ENCODE data around the gene MAMLD1. TPM values are rescaled to one million over a fixed set of nuclear protein-coding genes. Genes with fewer than 3 reads are reported as not detected.

MAMLD1 gene
- total RNA-seq, 1 donor: 3.3 TPM

DNA sequence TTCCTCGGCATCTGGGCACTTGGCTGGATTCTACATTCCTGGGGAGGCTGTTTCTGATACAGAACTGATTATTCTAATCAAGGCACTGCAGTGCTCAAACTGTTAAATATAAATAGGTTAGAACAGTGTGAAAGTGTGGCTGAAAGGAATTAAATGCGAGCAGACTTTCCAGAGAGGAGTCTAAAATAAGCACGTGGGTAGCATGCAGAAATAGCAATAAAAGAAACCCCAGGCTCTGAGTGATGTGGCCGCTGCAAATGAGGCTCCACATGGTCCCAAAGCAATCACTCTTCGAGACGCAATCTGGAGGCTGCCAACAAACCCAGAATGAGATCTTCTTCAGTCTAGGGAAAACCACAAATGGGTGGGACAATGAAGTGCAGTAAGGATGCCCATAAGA is 174.7 kb downstream of the MAMLD1 start:
- no peaks in the 10 kb centered on the region for H3K79me2 ChIP-seq (ENCODE audit: insufficient read depth, low read length)
- no peak overlapping the region for H3K4me3 ChIP-seq (ENCODE audit: insufficient read depth, low read length)
- no peaks in the 10 kb centered on the region for H3K4me1 ChIP-seq (ENCODE audit: insufficient read depth, low read length)
- TF ChIP-seq, protein P1, sequence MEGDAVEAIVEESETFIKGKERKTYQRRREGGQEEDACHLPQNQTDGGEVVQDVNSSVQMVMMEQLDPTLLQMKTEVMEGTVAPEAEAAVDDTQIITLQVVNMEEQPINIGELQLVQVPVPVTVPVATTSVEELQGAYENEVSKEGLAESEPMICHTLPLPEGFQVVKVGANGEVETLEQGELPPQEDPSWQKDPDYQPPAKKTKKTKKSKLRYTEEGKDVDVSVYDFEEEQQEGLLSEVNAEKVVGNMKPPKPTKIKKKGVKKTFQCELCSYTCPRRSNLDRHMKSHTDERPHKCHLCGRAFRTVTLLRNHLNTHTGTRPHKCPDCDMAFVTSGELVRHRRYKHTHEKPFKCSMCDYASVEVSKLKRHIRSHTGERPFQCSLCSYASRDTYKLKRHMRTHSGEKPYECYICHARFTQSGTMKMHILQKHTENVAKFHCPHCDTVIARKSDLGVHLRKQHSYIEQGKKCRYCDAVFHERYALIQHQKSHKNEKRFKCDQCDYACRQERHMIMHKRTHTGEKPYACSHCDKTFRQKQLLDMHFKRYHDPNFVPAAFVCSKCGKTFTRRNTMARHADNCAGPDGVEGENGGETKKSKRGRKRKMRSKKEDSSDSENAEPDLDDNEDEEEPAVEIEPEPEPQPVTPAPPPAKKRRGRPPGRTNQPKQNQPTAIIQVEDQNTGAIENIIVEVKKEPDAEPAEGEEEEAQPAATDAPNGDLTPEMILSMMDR (IDR thresholded peaks at IDR 0.05; ENCODE audit: extremely low read depth, low read depth, low read length): no peak
- no peak overlapping the region for H3K27ac ChIP-seq (ENCODE audit: low read depth, low read length)
- no peaks in the 10 kb centered on the region for H3K27me3 ChIP-seq (ENCODE audit: insufficient read depth, low read length)
- peaks cover 3% of the 10 kb centered on the region for H3K9me3 ChIP-seq (ENCODE audit: low read depth, low read length)
- no peaks in the 10 kb centered on the region for H3K36me3 ChIP-seq (ENCODE audit: insufficient read depth, low read length)
- no peak overlapping the region for H2AFZ ChIP-seq (ENCODE audit: low read length)
- H4K20me1 ChIP-seq (ENCODE audit: insufficient read depth, low read length): no peaks in the 10 kb centered on the region
- no peak for DNase-seq (ENCODE audit: insufficient read length, low spot score, missing footprints)
- H3K4me2 ChIP-seq (ENCODE audit: insufficient read depth, low read length): no peak overlapping the region

GRCh38 chrX:150540965-150541364 is 177.8 kb downstream of the MAMLD1 start:
- H4K20me1 ChIP-seq (ENCODE audit: insufficient read depth, low read length): no peaks in the 10 kb centered on the region
- no peaks in the 10 kb centered on the region for H3K27me3 ChIP-seq (ENCODE audit: insufficient read depth, low read length)
- H3K4me3 ChIP-seq (ENCODE audit: insufficient read depth, low read length): no peak overlapping the region
- no peak overlapping the region for H2AFZ ChIP-seq (ENCODE audit: low read length)
- H3K36me3 ChIP-seq (ENCODE audit: insufficient read depth, low read length): no peaks in the 10 kb centered on the region
- no peaks in the 10 kb centered on the region for H3K4me1 ChIP-seq (ENCODE audit: insufficient read depth, low read length)
- H3K27ac ChIP-seq (ENCODE audit: low read depth, low read length): no peak overlapping the region
- TF ChIP-seq, protein P1 (IDR thresholded peaks at IDR 0.05; ENCODE audit: extremely low read depth, low read depth, low read length): no peak
- H3K79me2 ChIP-seq (ENCODE audit: insufficient read depth, low read length): no peaks in the 10 kb centered on the region
- DNase-seq (ENCODE audit: insufficient read length, low spot score, missing footprints): no peak
- H3K4me2 ChIP-seq (ENCODE audit: insufficient read depth, low read length): no peak overlapping the region
- H3K9me3 ChIP-seq (ENCODE audit: low read depth, low read length): peaks cover 3% of the 10 kb centered on the region

- Histone ChIP-seq H3K4me1 (ENCODE audit: insufficient read depth, low read length) (peaks cover 4% of the 10 kb centered on the region), H3K9me3 (ENCODE audit: low read depth, low read length) (no peaks in the 10 kb centered on the region), H4K20me1 (ENCODE audit: insufficient read depth, low read length) (no peaks in the 10 kb centered on the region), H3K4me3 (ENCODE audit: insufficient read depth, low read length) (no peak overlapping the region), H3K4me2 (ENCODE audit: insufficient read depth, low read length) (no peak overlapping the region), H3K27me3 (ENCODE audit: insufficient read depth, low read length) (no peaks in the 10 kb centered on the region), H3K79me2 (ENCODE audit: insufficient read depth, low read length) (no peaks in the 10 kb centered on the region), H3K36me3 (ENCODE audit: insufficient read depth, low read length) (no peaks in the 10 kb centered on the region), H2AFZ (ENCODE audit: low read length) (no peak overlapping the region), H3K27ac (ENCODE audit: low read depth, low read length) (no peak overlapping the region)
- DNase-seq (ENCODE audit: insufficient read length, low spot score, missing footprints): no peak
- TF ChIP-seq, protein P1 (IDR thresholded peaks at IDR 0.05; ENCODE audit: extremely low read depth, low read depth, low read length): no peak
Measured at GRCh38 chrX:150542846-150543229, 179.7 kb downstream of the MAMLD1 start.

GRCh38 chrX:150543230-150544155 is 180.4 kb downstream of the MAMLD1 start:
- no peaks in the 10 kb centered on the region for H3K9me3 ChIP-seq (ENCODE audit: low read depth, low read length)
- H3K36me3 ChIP-seq (ENCODE audit: insufficient read depth, low read length): no peaks in the 10 kb centered on the region
- H3K4me2 ChIP-seq (ENCODE audit: insufficient read depth, low read length): no peak overlapping the region
- no peaks in the 10 kb centered on the region for H3K27me3 ChIP-seq (ENCODE audit: insufficient read depth, low read length)
- peaks cover 7% of the 10 kb centered on the region for H3K4me1 ChIP-seq (ENCODE audit: insufficient read depth, low read length)
- H3K79me2 ChIP-seq (ENCODE audit: insufficient read depth, low read length): no peaks in the 10 kb centered on the region
- no peak overlapping the region for H2AFZ ChIP-seq (ENCODE audit: low read length)
- no peak for DNase-seq (ENCODE audit: insufficient read length, low spot score, missing footprints)
- TF ChIP-seq, protein P1 (IDR thresholded peaks at IDR 0.05; ENCODE audit: extremely low read depth, low read depth, low read length): no peak
- H3K27ac ChIP-seq (ENCODE audit: low read depth, low read length): no peak overlapping the region
- H3K4me3 ChIP-seq (ENCODE audit: insufficient read depth, low read length): no peak overlapping the region
- no peaks in the 10 kb centered on the region for H4K20me1 ChIP-seq (ENCODE audit: insufficient read depth, low read length)

Data from osteoblast (primary cell).